HepG2 (cell line): ENCODE data around the gene AKR1E2.
A peak's percentile ranks its signal among the peaks of the same experiment; 100 is the strongest.

Source experiments
- CBX1 ChIP-seq: IDR thresholded peaks from one replicate; pipeline ENCODE4 v1.6.1; 2016; ENCODE audit warnings: antibody characterized with exemption, low read depth
- EZH2 ChIP-seq: conservative IDR thresholded peaks from 2 replicates; pipeline ENCODE4 v1.6.1; 2012; ENCODE audit warnings: mild to moderate bottlenecking, low read depth, low read length, moderate library complexity
- NR2C2 ChIP-seq: sonication (generic); formaldehyde crosslinking; IDR thresholded peaks from 2 replicates; pipeline ENCODE4 v1.4.0; 2020; ENCODE audit warnings: missing genetic modification reagents, mild to moderate bottlenecking, moderate library complexity, borderline replicate concordance
- STAG1 ChIP-seq: sonication (generic); formaldehyde crosslinking; IDR thresholded peaks from 2 replicates; pipeline ENCODE4 v1.4.0; 2020; ENCODE audit warnings: missing genetic modification reagents
- STAT6 ChIP-seq: sonication (generic); formaldehyde crosslinking; IDR thresholded peaks from 2 replicates; pipeline ENCODE4 v1.4.0; 2020; ENCODE audit warnings: missing genetic modification reagents, mild to moderate bottlenecking, borderline replicate concordance
- THYN1 ChIP-seq: sonication (generic); formaldehyde crosslinking; IDR thresholded peaks from 2 replicates; pipeline ENCODE4 v1.8.1; 2023; ENCODE audit warnings: low read depth, mild to moderate bottlenecking, moderate library complexity, missing genetic modification reagents, borderline replicate concordance
- ZNF10 ChIP-seq: sonication (generic); formaldehyde crosslinking; IDR thresholded peaks from 2 replicates; pipeline ENCODE4 v1.4.0; 2020; ENCODE audit warnings: mild to moderate bottlenecking, low read depth, missing genetic modification reagents, borderline replicate concordance
- TF ChIP-seq, protein P1 (sequence below): sonication (generic); formaldehyde crosslinking; IDR thresholded peaks from 2 replicates; pipeline ENCODE4 v1.5.0; 2020; ENCODE audit warnings: mild to moderate bottlenecking, missing genetic modification reagents, moderate library complexity

GRCh38 chr10:4849555-4850242, 23.7 kb downstream of the AKR1E2 start:
- TF ChIP-seq, protein P1, sequence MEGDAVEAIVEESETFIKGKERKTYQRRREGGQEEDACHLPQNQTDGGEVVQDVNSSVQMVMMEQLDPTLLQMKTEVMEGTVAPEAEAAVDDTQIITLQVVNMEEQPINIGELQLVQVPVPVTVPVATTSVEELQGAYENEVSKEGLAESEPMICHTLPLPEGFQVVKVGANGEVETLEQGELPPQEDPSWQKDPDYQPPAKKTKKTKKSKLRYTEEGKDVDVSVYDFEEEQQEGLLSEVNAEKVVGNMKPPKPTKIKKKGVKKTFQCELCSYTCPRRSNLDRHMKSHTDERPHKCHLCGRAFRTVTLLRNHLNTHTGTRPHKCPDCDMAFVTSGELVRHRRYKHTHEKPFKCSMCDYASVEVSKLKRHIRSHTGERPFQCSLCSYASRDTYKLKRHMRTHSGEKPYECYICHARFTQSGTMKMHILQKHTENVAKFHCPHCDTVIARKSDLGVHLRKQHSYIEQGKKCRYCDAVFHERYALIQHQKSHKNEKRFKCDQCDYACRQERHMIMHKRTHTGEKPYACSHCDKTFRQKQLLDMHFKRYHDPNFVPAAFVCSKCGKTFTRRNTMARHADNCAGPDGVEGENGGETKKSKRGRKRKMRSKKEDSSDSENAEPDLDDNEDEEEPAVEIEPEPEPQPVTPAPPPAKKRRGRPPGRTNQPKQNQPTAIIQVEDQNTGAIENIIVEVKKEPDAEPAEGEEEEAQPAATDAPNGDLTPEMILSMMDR (CRISPR knock-in tag) = peak; percentile 99
- TF ChIP-seq THYN1 (CRISPR knock-in tag) = no peak
- no peak for TF ChIP-seq ZNF10 (CRISPR knock-in tag)
- peak; percentile 100 for TF ChIP-seq STAG1 (CRISPR knock-in tag)
- 0 out of 2 replicates have a peak, but pooled peaks have one; percentile 25 for TF ChIP-seq NR2C2 (CRISPR knock-in tag)
- TF ChIP-seq STAT6 (CRISPR knock-in tag) = no peak
- TF ChIP-seq EZH2 = no peak
- no peak for TF ChIP-seq CBX1
